SK-N-SH (cell line): ENCODE measurements around the gene ARAP3.

ENCODE experiments used
- EP300 ChIP-seq, 2 experiments: IDR thresholded peaks; 2 replicates each; pipeline versions ENCODE4 v1.4.0 to v1.6.1; 2012; ENCODE audit warnings: borderline replicate concordance in 1 of 2, low read depth in 1 of 2, low read length in 1 of 2
- JUND ChIP-seq: IDR thresholded peaks from 2 replicates; pipeline ENCODE4 v1.4.0; 2012
- NFIC ChIP-seq: IDR thresholded peaks from 2 replicates; pipeline ENCODE4 v1.4.0; 2012; ENCODE audit warnings: borderline replicate concordance
- TF ChIP-seq, protein P1 (sequence below): IDR thresholded peaks from 2 replicates; pipeline ENCODE4; 2012
- TF ChIP-seq, protein P2 (sequence below): fragments of 200-600 bp; sonication (generic); IDR thresholded peaks from 2 replicates; pipeline ENCODE4 v1.6.1; 2017; ENCODE audit warnings: antibody characterized with exemption, mild to moderate bottlenecking, moderate library complexity
- TF ChIP-seq, protein P3 (sequence below): IDR thresholded peaks from 2 replicates; pipeline ENCODE4 v1.6.1; 2012; ENCODE audit warnings: mild to moderate bottlenecking, low read depth, low read length, moderate library complexity

DNA sequence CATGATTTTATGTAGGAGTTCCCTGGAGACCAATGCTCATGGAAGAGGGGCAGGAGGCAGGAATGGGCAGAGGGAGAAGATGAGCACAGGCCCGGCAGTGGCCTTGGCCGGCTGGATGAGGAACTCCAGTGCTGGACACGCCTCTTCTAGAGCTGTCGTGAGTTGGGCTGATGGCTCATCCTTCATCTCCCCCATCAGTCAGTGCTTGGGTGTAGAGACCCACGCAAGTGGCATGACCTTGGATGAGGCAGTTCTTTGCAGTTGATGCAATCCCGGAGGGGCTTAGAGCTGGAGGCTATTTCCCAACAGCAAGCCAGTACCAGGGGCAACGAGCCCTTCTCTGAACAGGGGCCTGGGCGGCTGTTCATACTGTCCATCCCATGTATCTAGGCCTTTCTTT is 25.5 kb upstream of the ARAP3 start:
- TF ChIP-seq, protein P1, sequence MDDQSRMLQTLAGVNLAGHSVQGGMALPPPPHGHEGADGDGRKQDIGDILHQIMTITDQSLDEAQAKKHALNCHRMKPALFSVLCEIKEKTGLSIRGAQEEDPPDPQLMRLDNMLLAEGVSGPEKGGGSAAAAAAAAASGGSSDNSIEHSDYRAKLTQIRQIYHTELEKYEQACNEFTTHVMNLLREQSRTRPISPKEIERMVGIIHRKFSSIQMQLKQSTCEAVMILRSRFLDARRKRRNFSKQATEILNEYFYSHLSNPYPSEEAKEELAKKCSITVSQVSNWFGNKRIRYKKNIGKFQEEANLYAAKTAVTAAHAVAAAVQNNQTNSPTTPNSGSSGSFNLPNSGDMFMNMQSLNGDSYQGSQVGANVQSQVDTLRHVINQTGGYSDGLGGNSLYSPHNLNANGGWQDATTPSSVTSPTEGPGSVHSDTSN = no peak
- TF ChIP-seq, protein P2, sequence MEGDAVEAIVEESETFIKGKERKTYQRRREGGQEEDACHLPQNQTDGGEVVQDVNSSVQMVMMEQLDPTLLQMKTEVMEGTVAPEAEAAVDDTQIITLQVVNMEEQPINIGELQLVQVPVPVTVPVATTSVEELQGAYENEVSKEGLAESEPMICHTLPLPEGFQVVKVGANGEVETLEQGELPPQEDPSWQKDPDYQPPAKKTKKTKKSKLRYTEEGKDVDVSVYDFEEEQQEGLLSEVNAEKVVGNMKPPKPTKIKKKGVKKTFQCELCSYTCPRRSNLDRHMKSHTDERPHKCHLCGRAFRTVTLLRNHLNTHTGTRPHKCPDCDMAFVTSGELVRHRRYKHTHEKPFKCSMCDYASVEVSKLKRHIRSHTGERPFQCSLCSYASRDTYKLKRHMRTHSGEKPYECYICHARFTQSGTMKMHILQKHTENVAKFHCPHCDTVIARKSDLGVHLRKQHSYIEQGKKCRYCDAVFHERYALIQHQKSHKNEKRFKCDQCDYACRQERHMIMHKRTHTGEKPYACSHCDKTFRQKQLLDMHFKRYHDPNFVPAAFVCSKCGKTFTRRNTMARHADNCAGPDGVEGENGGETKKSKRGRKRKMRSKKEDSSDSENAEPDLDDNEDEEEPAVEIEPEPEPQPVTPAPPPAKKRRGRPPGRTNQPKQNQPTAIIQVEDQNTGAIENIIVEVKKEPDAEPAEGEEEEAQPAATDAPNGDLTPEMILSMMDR = no peak
- TF ChIP-seq, protein P3, sequence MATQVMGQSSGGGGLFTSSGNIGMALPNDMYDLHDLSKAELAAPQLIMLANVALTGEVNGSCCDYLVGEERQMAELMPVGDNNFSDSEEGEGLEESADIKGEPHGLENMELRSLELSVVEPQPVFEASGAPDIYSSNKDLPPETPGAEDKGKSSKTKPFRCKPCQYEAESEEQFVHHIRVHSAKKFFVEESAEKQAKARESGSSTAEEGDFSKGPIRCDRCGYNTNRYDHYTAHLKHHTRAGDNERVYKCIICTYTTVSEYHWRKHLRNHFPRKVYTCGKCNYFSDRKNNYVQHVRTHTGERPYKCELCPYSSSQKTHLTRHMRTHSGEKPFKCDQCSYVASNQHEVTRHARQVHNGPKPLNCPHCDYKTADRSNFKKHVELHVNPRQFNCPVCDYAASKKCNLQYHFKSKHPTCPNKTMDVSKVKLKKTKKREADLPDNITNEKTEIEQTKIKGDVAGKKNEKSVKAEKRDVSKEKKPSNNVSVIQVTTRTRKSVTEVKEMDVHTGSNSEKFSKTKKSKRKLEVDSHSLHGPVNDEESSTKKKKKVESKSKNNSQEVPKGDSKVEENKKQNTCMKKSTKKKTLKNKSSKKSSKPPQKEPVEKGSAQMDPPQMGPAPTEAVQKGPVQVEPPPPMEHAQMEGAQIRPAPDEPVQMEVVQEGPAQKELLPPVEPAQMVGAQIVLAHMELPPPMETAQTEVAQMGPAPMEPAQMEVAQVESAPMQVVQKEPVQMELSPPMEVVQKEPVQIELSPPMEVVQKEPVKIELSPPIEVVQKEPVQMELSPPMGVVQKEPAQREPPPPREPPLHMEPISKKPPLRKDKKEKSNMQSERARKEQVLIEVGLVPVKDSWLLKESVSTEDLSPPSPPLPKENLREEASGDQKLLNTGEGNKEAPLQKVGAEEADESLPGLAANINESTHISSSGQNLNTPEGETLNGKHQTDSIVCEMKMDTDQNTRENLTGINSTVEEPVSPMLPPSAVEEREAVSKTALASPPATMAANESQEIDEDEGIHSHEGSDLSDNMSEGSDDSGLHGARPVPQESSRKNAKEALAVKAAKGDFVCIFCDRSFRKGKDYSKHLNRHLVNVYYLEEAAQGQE = no peak
- TF ChIP-seq EP300 (IDR thresholded peaks at IDR 0.05; ENCODE audit: borderline replicate concordance in 1 of 2, low read depth in 1 of 2, low read length in 1 of 2) = no peak
- TF ChIP-seq JUND = no peak
- TF ChIP-seq NFIC = no peak
